H9 (cell line): ENCODE data around the gene PDE4B. TPM values are rescaled to one million over a fixed set of nuclear protein-coding genes. Genes with fewer than 3 reads are reported as not detected.
A peak's percentile ranks its signal among the peaks of the same experiment; 100 is the strongest.

Source experiments
- DNase-seq: peaks from one replicate; pipeline ENCODE4 v3.0.0-alpha.2; 2017
- H2AFZ ChIP-seq: one replicate; pipeline ENCODE4 v1.6.1; 2013; ENCODE audit warnings: mild to moderate bottlenecking, low read length, control low read depth, moderate library complexity
- H2AK5ac ChIP-seq: 2 replicates; pipeline ENCODE4 v1.6.1; 2013; ENCODE audit warnings: low read length, control low read depth, mixed read lengths; ENCODE audit not compliant: insufficient read length
- H2BK120ac ChIP-seq: one replicate; pipeline ENCODE4 v1.6.1; 2013; ENCODE audit warnings: low read depth, mild to moderate bottlenecking, low read length, control low read depth, inconsistent platforms; ENCODE audit not compliant: poor library complexity, severe bottlenecking
- H2BK12ac ChIP-seq: 2 replicates; pipeline ENCODE4 v1.6.1; 2013; ENCODE audit warnings: low read length, control low read depth, mixed read lengths, low read depth; ENCODE audit not compliant: insufficient read length
- H2BK15ac ChIP-seq: 2 replicates; pipeline ENCODE4 v1.6.1; 2013; ENCODE audit warnings: low read depth, low read length, control low read depth
- H2BK20ac ChIP-seq: one replicate; pipeline ENCODE4 v1.6.1; 2013; ENCODE audit warnings: low read depth, mild to moderate bottlenecking, low read length, control low read depth, inconsistent platforms; ENCODE audit not compliant: poor library complexity, severe bottlenecking
- H2BK5ac ChIP-seq: 2 replicates; pipeline ENCODE4 v1.6.1; 2013; ENCODE audit warnings: low read length, control low read depth, mixed read lengths; ENCODE audit not compliant: insufficient read length
- H3K14ac ChIP-seq: 2 replicates; pipeline ENCODE4 v1.6.1; 2013; ENCODE audit warnings: low read length, control low read depth; ENCODE audit not compliant: insufficient read depth
- H3K18ac ChIP-seq: 2 replicates; pipeline ENCODE4 v1.6.1; 2013; ENCODE audit warnings: low read depth, mild to moderate bottlenecking, mixed read lengths, low read length, control low read depth; ENCODE audit not compliant: insufficient read length
- H3K23ac ChIP-seq: 2 replicates; pipeline ENCODE4 v1.6.1; 2013; ENCODE audit warnings: low read length, control low read depth, mixed read lengths, low read depth; ENCODE audit not compliant: insufficient read length
- H3K23me2 ChIP-seq: 2 replicates; pipeline ENCODE4 v1.6.1; 2013; ENCODE audit warnings: low read depth, mild to moderate bottlenecking, mixed read lengths, low read length, control low read depth; ENCODE audit not compliant: insufficient read length, poor library complexity, severe bottlenecking
- H3K27ac ChIP-seq: 2 replicates; pipeline ENCODE4 v1.5.1; 2013; ENCODE audit warnings: low read length, control low read depth, mixed read lengths, low read depth; ENCODE audit not compliant: insufficient read length
- H3K27me3 ChIP-seq: 2 replicates; pipeline ENCODE4 v1.6.1; 2013; ENCODE audit warnings: low read length, control low read depth, inconsistent platforms; ENCODE audit not compliant: insufficient read depth
- H3K4ac ChIP-seq: 2 replicates; pipeline ENCODE4 v1.6.1; 2013; ENCODE audit warnings: low read depth, mild to moderate bottlenecking, control low read depth, inconsistent platforms, low read length, moderate library complexity
- H3K4me1 ChIP-seq: 2 replicates; pipeline ENCODE4 v1.6.1; 2013; ENCODE audit warnings: low read length, control low read depth, inconsistent platforms; ENCODE audit not compliant: insufficient read depth
- H3K4me2 ChIP-seq: 2 replicates; pipeline ENCODE4 v1.6.1; 2013; ENCODE audit warnings: low read length, control low read depth, mixed read lengths; ENCODE audit not compliant: insufficient read length, insufficient read depth
- H3K56ac ChIP-seq: 2 replicates; pipeline ENCODE4 v1.6.1; 2013; ENCODE audit warnings: low read depth, mild to moderate bottlenecking, mixed read lengths, low read length, control low read depth; ENCODE audit not compliant: insufficient read length
- H3K79me1 ChIP-seq: 2 replicates; pipeline ENCODE4 v1.6.1; 2013; ENCODE audit warnings: low read depth, mild to moderate bottlenecking, moderate library complexity, low read length, control low read depth, inconsistent platforms; ENCODE audit not compliant: insufficient read depth, poor library complexity, severe bottlenecking
- H3K79me2 ChIP-seq: 2 replicates; pipeline ENCODE4 v1.6.1; 2013; ENCODE audit warnings: low read length, control low read depth, inconsistent platforms; ENCODE audit not compliant: insufficient read depth
- H3K9ac ChIP-seq: 2 replicates; pipeline ENCODE4 v1.6.1; 2013; ENCODE audit warnings: low read length, control low read depth, mixed read lengths; ENCODE audit not compliant: insufficient read length; ENCODE audit errors: extremely low read depth
- H3K9me3 ChIP-seq: one replicate; pipeline ENCODE4 v1.6.1; 2013; ENCODE audit warnings: low read depth, low read length, inconsistent platforms; ENCODE audit not compliant: control insufficient read depth
- H3T11ph ChIP-seq: one replicate; pipeline ENCODE4 v1.6.1; 2013; ENCODE audit warnings: mild to moderate bottlenecking, low read length, control low read depth, inconsistent platforms
- H4K20me1 ChIP-seq: one replicate; pipeline ENCODE4 v1.6.1; 2013; ENCODE audit not compliant: control insufficient read depth, insufficient read length, insufficient read depth
- H4K5ac ChIP-seq: 2 replicates; pipeline ENCODE4 v1.6.1; 2013; ENCODE audit warnings: low read depth, mild to moderate bottlenecking, mixed read lengths, low read length, control low read depth; ENCODE audit not compliant: insufficient read length
- H4K8ac ChIP-seq: replicated peaks from 2 replicates; pipeline ENCODE4 v1.6.1; 2013; ENCODE audit warnings: low read length, control low read depth, mixed read lengths, low read depth; ENCODE audit not compliant: insufficient read length
- H4K91ac ChIP-seq: 2 replicates; pipeline ENCODE4 v1.6.1; 2013; ENCODE audit warnings: low read depth, mild to moderate bottlenecking, moderate library complexity, mixed read lengths, low read length, control low read depth; ENCODE audit not compliant: insufficient read length
- H3K27ac Mint-ChIP-seq, 3 experiments: 2 replicates in 2 of 3; 3 replicates in 1 of 3; pipeline ENCODE4 v1.8.0; 2020 to 2021; ENCODE audit warnings: mixed read lengths in 3 of 3, mild to moderate bottlenecking in 1 of 3, moderate library complexity in 1 of 3
- H3K27me3 Mint-ChIP-seq: 2 replicates; pipeline ENCODE4 v1.8.0; 2021; ENCODE audit warnings: low read depth, mild to moderate bottlenecking, moderate library complexity, mixed read lengths
- H3K36me3 Mint-ChIP-seq, 3 experiments: 2 replicates in 2 of 3; 3 replicates in 1 of 3; pipeline ENCODE4 v1.8.0; 2020 to 2021; ENCODE audit warnings: low read depth in 3 of 3, mixed read lengths in 3 of 3; ENCODE audit not compliant: insufficient read depth in 1 of 3
- H3K4me1 Mint-ChIP-seq, 2 experiments: 2 replicates each; pipeline ENCODE4 v1.8.0; 2020; ENCODE audit warnings: mixed read lengths in 2 of 2
- H3K4me3 Mint-ChIP-seq, 2 experiments: 2 replicates in 1 of 2; 3 replicates in 1 of 2; pipeline ENCODE4 v1.8.0; 2020 to 2021; ENCODE audit warnings: mild to moderate bottlenecking in 2 of 2, mixed read lengths in 2 of 2, moderate library complexity in 1 of 2
- H3K9me3 Mint-ChIP-seq, 2 experiments: 2 replicates in 1 of 2; 3 replicates in 1 of 2; pipeline ENCODE4 v1.8.0; 2020; ENCODE audit warnings: mild to moderate bottlenecking in 2 of 2, mixed read lengths in 2 of 2, moderate library complexity in 1 of 2
- CTCF ChIP-seq: fragments of 200-600 bp; sonication (generic); conservative IDR thresholded peaks from 3 replicates; pipeline ENCODE4 v1.8.0; 2021; ENCODE audit warnings: antibody characterized with exemption, mild to moderate bottlenecking
- WGBS: extraction: QIAGEN DNeasy Blood & Tissue Kit; methylation state at CpG from one replicate; pipeline ENCODE4 v1.1.7; 2013; ENCODE audit warnings: missing lambda C conversion rate, low lambda C conversion rate, mixed read lengths; ENCODE audit not compliant: insufficient read length; ENCODE audit errors: extremely low coverage; 5-methylcytosine and 5-hydroxymethylcytosine counted together
- total RNA-seq: library from RNA; stranded (reverse); gene quantifications from 2 replicates; pipeline ENCODE4 v1.2.1, GENCODE V29; 2021

PDE4B gene
- total RNA-seq, 1 experiment from 2014 or later: 19.8 TPM

DNA sequence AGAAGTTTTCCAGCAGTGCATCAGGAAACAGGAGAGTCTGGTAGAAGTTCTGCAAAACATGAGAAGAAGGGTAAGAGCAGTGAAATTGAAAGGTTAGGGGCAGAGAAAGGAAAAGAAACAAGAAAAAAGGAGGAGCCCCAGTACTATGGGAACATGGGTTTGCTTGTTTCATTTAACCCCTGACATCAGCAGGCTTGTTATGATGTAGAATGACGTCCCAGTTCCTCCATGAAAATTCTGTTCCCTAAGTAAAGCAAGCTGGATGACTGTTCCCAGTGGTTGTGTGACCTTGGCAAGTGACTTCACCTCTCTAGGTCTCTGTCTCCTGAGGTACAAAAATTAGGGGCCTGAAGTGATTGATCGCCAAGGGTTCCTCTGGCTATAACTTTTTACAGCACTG lies 472.6 kb downstream of the PDE4B start:
- no peak overlapping the region for H2BK5ac ChIP-seq
- H2BK12ac ChIP-seq: no peak overlapping the region
- no peak overlapping the region for H4K5ac ChIP-seq
- no peak for TF ChIP-seq CTCF
- H3K27ac ChIP-seq: no peak overlapping the region
- no peak overlapping the region for H4K91ac ChIP-seq
- no peak overlapping the region for H3K23ac ChIP-seq
- no peaks in the 10 kb centered on the region for H3K79me1 ChIP-seq
- H3K4ac ChIP-seq: no peak overlapping the region
- H3K4me1 ChIP-seq: no peaks in the 10 kb centered on the region
- H2BK120ac ChIP-seq: no peak overlapping the region
- no peaks in the 10 kb centered on the region for H3K36me3 Mint-ChIP-seq
- H2BK20ac ChIP-seq: no peak overlapping the region
- H3K23me2 ChIP-seq: peaks cover 2% of the 10 kb centered on the region
- no peak overlapping the region for H4K8ac ChIP-seq
- no peaks in the 10 kb centered on the region for H3K27me3 ChIP-seq
- H2BK15ac ChIP-seq: peak overlapping the region; percentile 82; the same call in 1 of the 2 replicates
- no peaks in the 10 kb centered on the region for H3K9me3 ChIP-seq
- WGBS: no CpG with 5 or more reads among the region's 2 CpGs
- H4K20me1 ChIP-seq: no peaks in the 10 kb centered on the region
- no peak overlapping the region for H3K18ac ChIP-seq
- no peak overlapping the region for H3K14ac ChIP-seq
- peaks cover 3% of the 10 kb centered on the region for H3K27me3 Mint-ChIP-seq
- DNase-seq: no peak
- no peak overlapping the region for H3K56ac ChIP-seq
- H3K4me1 Mint-ChIP-seq: peaks cover 23 to 36% of the 10 kb centered on the region in 2 experiments
- no peak overlapping the region for H2AFZ ChIP-seq
- H2AK5ac ChIP-seq: no peak overlapping the region
- no peaks in the 10 kb centered on the region for H3K9me3 Mint-ChIP-seq
- H3K79me2 ChIP-seq: no peaks in the 10 kb centered on the region
- H3K4me2 ChIP-seq: no peak overlapping the region
- 0 out of 7 replicates have a peak overlapping the region, but pooled peaks of 1 of the 3 experiments have one; percentile 57 for H3K27ac Mint-ChIP-seq
- no peak overlapping the region for H3K9ac ChIP-seq
- H3T11ph ChIP-seq: no peak overlapping the region
- no peak overlapping the region for H3K4me3 Mint-ChIP-seq
